Smooth muscle cell (in vitro differentiated cells): Measurements from ENCODE around the gene P2RY2. TPM values are rescaled to one million over a fixed set of nuclear protein-coding genes. Genes with fewer than 3 reads are reported as not detected.

ENCODE experiments used
- DNase-seq: peaks from one replicate; lab custom pipeline; 2025; ENCODE audit not compliant: unreplicated experiment; lab: John Stamatoyannopoulos, UW
- H2AFZ ChIP-seq: fragments of 200-600 bp; sonication (generic); 2 replicates; pipeline ENCODE4 v1.6.0; 2016; ENCODE audit warnings: antibody characterized with exemption, low read depth, mild to moderate bottlenecking
- H3F3A ChIP-seq: fragments of 200-600 bp; sonication (generic); 2 replicates; pipeline ENCODE4 v1.6.0; 2017; ENCODE audit warnings: antibody characterized with exemption, low read depth
- H3K27ac ChIP-seq: fragments of 200-600 bp; sonication (generic); 2 replicates; pipeline ENCODE4 v1.5.1; 2016; ENCODE audit warnings: low read depth, mild to moderate bottlenecking
- H3K27me3 ChIP-seq: fragments of 200-600 bp; sonication (generic); 2 replicates; pipeline ENCODE4 v1.6.1; 2016; ENCODE audit warnings: low read depth, mild to moderate bottlenecking
- H3K36me3 ChIP-seq: fragments of 200-600 bp; sonication (generic); 2 replicates; pipeline ENCODE4 v1.5.1; 2016; ENCODE audit warnings: low read depth
- H3K4me1 ChIP-seq: fragments of 200-600 bp; sonication (generic); 2 replicates; pipeline ENCODE4 v1.5.1; 2016; ENCODE audit warnings: low read depth
- H3K4me2 ChIP-seq: fragments of 200-600 bp; sonication (generic); 2 replicates; pipeline ENCODE4 v1.6.0; 2016; ENCODE audit warnings: mild to moderate bottlenecking
- H3K4me3 ChIP-seq: fragments of 200-600 bp; sonication (generic); 2 replicates; pipeline ENCODE4 v1.5.1; 2016; ENCODE audit warnings: mild to moderate bottlenecking
- H3K79me2 ChIP-seq: fragments of 200-600 bp; sonication (generic); 2 replicates; pipeline ENCODE4 v1.6.0; 2016; ENCODE audit warnings: low read depth, mild to moderate bottlenecking
- H3K9ac ChIP-seq: fragments of 200-600 bp; sonication (generic); 2 replicates; pipeline ENCODE4 v1.6.0; 2016; ENCODE audit warnings: low read depth
- H3K9me3 ChIP-seq: fragments of 200-600 bp; sonication (generic); replicated peaks from 2 replicates; pipeline ENCODE4 v1.5.1; 2016; ENCODE audit warnings: low read depth
- H4K20me1 ChIP-seq: fragments of 200-600 bp; sonication (generic); 2 replicates; pipeline ENCODE4 v1.6.0; 2016; ENCODE audit warnings: low read depth
- WGBS: methylation state at CpG from one replicate; pipeline ENCODE4 v1.1.7; 2016; ENCODE audit warnings: low lambda C conversion rate; 5-methylcytosine and 5-hydroxymethylcytosine counted together
- polyA plus RNA-seq: library from polyadenylated mRNA; unstranded; fragments of >200 nt; fragmentation: Nextera tagmentation; extraction: Ambion mirVana; gene quantifications from 2 replicates; pipeline ENCODE4 v1.2.1, GENCODE V29; 2016
- total RNA-seq: library from RNA; depleted of rRNA; stranded (reverse); fragments of >200 nt; gene quantifications from 2 replicates; pipeline ENCODE4 v1.2.3, GENCODE V29; 2014
- TF ChIP-seq, protein P1 (sequence below): fragments of 200-600 bp; sonication (generic); IDR thresholded peaks from 2 replicates; pipeline ENCODE4 v1.5.1; 2017; ENCODE audit warnings: borderline replicate concordance, mild to moderate bottlenecking, antibody characterized with exemption; ENCODE audit not compliant: insufficient read depth, poor library complexity, severe bottlenecking

The P2RY2 gene
- total and polyA plus RNA-seq, 2 experiments from 2014 or later = 5.8 TPM; not detected in 1

DNA sequence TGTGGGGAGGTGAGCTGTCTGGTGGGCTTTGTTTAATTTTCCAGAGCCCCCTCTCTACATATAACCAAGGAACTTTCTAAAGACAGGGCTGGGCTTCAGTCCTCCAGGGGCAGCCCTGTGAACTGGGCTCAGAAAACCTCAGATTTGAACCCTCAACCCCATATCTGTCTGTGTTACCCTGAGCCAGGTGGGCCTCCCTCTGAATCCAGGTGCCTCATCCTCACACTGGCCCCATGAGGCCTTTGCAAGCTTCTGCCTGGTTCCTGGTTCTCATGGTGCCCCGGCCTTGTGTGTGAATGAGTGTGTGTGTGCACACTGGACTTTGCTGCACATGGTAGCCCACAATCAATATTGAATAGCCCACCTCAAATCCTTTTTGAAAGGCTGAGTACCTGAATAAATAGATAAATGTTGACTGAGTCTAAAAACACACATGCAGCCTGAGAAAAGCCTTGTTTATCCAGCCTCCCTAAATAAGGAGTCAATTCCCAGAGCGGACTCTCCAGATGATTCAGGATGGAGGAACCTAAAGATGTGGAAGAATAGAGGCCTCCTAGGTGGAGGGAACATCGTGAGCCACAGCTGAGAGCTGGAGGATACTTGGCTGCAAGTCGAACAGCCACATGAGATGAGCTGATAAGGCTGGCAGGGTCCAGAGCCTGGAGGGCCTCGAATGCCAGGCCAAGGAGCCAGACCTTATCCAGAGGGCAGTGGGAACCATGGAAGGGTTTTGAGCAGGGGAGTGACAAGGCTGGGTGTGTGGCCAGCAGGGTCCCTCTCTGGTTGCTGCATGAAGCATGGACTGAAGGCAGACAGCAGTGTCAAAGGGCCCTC, 28.1 kb upstream of the P2RY2 start:
- 74% methylated on average over 5 of the region's 5 CpGs for WGBS
- TF ChIP-seq, protein P1, sequence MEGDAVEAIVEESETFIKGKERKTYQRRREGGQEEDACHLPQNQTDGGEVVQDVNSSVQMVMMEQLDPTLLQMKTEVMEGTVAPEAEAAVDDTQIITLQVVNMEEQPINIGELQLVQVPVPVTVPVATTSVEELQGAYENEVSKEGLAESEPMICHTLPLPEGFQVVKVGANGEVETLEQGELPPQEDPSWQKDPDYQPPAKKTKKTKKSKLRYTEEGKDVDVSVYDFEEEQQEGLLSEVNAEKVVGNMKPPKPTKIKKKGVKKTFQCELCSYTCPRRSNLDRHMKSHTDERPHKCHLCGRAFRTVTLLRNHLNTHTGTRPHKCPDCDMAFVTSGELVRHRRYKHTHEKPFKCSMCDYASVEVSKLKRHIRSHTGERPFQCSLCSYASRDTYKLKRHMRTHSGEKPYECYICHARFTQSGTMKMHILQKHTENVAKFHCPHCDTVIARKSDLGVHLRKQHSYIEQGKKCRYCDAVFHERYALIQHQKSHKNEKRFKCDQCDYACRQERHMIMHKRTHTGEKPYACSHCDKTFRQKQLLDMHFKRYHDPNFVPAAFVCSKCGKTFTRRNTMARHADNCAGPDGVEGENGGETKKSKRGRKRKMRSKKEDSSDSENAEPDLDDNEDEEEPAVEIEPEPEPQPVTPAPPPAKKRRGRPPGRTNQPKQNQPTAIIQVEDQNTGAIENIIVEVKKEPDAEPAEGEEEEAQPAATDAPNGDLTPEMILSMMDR = no peak
- no peak overlapping the region for H3K4me2 ChIP-seq

DNA sequence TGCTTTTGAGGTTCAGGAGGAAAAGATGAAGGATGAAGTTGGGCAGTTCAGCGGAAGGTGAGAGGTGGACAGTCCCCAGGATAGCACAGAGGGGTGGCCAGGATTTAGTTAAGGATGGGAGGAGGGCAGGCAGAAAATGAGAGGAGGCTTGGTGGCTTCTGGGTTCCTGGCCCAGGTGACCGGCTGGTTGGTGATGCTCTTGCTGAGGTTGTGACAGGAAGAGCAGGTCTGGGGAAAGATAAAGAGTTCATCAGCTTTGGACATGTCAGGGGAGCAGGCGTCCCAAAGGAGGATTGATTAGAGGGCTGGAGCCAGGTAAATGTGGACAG, 27.6 kb upstream of the P2RY2 start:
- TF ChIP-seq, protein P1 = no peak

More for the DNA sequence above, 28.1 kb upstream of the P2RY2 start:
- Histone ChIP-seq H3K4me1 (no peaks in the 10 kb centered on the region), H3K27ac (no peak overlapping the region), H3K9me3 (no peaks in the 10 kb centered on the region), H4K20me1 (no peaks in the 10 kb centered on the region), H2AFZ (no peak overlapping the region), H3K36me3 (no peaks in the 10 kb centered on the region), H3K79me2 (no peaks in the 10 kb centered on the region), H3K27me3 (no peaks in the 10 kb centered on the region), H3K4me3 (no peak overlapping the region), H3K9ac (no peak overlapping the region), H3F3A (no peaks in the 10 kb centered on the region)
- no peak for DNase-seq

DNA sequence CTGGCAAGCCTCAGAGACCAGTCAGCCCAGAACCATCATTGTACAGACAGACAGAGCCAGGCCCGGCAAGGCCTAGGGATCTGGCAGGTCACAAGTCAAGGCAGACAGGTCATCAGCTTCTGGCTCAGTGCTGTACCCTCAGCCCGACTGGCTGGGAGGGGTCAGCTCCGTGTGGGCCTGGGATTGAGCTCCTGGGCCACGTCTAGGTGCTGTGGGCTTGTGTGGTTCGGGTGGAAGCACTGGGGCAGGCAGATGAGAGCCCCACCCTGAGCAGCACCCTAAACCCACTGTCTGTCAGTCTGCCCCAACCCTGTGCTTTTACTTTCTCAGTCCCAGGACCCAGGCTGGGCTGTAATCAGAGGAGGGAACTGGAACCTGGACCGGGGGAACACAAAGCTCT, 26.9 kb upstream of the P2RY2 start:
- Histone ChIP-seq H3K9me3 (no peaks in the 10 kb centered on the region), H3K79me2 (no peaks in the 10 kb centered on the region), H4K20me1 (no peaks in the 10 kb centered on the region), H3F3A (no peaks in the 10 kb centered on the region), H2AFZ (no peak overlapping the region), H3K27me3 (no peaks in the 10 kb centered on the region), H3K4me3 (no peak overlapping the region), H3K4me2 (no peak overlapping the region), H3K4me1 (no peaks in the 10 kb centered on the region), H3K27ac (no peak overlapping the region), H3K36me3 (no peaks in the 10 kb centered on the region), H3K9ac (no peak overlapping the region)
- TF ChIP-seq, protein P1 = no peak
- WGBS = 88% methylated on average over 6 of the region's 6 CpGs
- DNase-seq = no peak

More for the DNA sequence above, 27.6 kb upstream of the P2RY2 start:
- H2AFZ ChIP-seq = no peak overlapping the region
- H3K27ac ChIP-seq = no peak overlapping the region
- no peak overlapping the region for H3K4me2 ChIP-seq
- no peak overlapping the region for H3K4me3 ChIP-seq
- H3K9me3 ChIP-seq = no peaks in the 10 kb centered on the region
- no peaks in the 10 kb centered on the region for H4K20me1 ChIP-seq
- H3K36me3 ChIP-seq = no peaks in the 10 kb centered on the region
- DNase-seq = no peak
- H3K27me3 ChIP-seq = no peaks in the 10 kb centered on the region
- no peaks in the 10 kb centered on the region for H3K79me2 ChIP-seq
- no peak overlapping the region for H3K9ac ChIP-seq
- no peaks in the 10 kb centered on the region for H3F3A ChIP-seq
- H3K4me1 ChIP-seq = no peaks in the 10 kb centered on the region
- 97% methylated on average over 3 of the region's 3 CpGs for WGBS

DNA sequence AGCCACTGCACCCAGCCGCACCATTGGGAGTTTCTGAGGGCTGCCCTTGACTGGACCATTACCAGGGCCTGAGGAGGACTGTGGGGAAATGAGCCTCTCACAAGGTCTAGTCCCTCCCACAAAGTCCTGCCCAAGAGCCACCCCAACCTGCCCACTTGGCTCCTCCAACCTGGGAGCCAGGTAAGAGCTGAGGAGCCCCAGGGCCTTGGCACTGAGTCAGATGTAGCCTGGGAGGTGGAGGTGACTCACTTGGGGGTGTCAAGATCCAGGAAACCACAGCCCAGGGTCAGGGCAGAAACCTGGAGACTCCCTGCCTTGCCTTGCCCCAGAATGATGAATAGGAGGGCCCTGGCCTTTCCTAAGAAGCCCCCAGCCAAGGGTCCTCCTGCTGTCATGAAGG, 25.8 kb upstream of the P2RY2 start:
- H3K9me3 ChIP-seq = no peaks in the 10 kb centered on the region
- H4K20me1 ChIP-seq = no peaks in the 10 kb centered on the region
- H3K9ac ChIP-seq = no peak overlapping the region
- no peak for DNase-seq
- H3F3A ChIP-seq = no peaks in the 10 kb centered on the region
- no peaks in the 10 kb centered on the region for H3K4me1 ChIP-seq
- H3K4me2 ChIP-seq = no peak overlapping the region
- H3K79me2 ChIP-seq = no peaks in the 10 kb centered on the region
- H3K4me3 ChIP-seq = no peak overlapping the region
- no peaks in the 10 kb centered on the region for H3K36me3 ChIP-seq
- H3K27me3 ChIP-seq = no peaks in the 10 kb centered on the region
- 93% methylated on average over 1 of the region's 1 CpG for WGBS
- no peak overlapping the region for H2AFZ ChIP-seq
- H3K27ac ChIP-seq = peak overlapping the region; percentile 62
- TF ChIP-seq, protein P1 = no peak
